GM19467 (cell line): ENCODE data around the gene CBFA2T2.
A peak's percentile ranks its signal among the peaks of the same experiment; 100 is the strongest.
"Not testable (repeated sequence)": the region's sequence is repeated elsewhere in the genome, so short reads cannot be mapped to it uniquely, and the experiment has no call there.

Experiments used
- ATAC-seq: cut with Tn5 transposase; IDR thresholded peaks from one replicate; pipeline ENCODE4 v1.9.1; 2021; ENCODE audit warnings: mild to moderate bottlenecking, moderate library complexity; ENCODE audit not compliant: unreplicated experiment

CBFA2T2 gene

DNA sequence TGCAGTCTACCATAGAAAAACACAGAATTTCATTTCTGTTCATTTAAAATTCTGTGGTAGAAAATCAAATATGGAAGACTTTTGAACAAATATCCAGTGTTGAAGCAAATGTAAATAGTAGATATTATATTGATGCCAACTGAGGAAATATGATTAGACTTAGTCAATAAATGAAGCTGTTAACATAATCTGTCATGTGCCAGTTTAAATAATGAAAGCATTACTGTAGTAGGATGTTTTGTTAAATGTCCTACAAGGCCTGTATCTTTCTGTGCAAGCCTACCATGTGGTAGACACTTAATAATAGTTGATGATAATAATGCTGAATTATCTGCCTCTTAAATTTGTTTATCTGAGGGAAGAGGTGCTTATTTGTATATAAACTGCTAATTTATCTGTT is 55.9 kb downstream of the CBFA2T2 start:
- no peak for ATAC-seq

DNA sequence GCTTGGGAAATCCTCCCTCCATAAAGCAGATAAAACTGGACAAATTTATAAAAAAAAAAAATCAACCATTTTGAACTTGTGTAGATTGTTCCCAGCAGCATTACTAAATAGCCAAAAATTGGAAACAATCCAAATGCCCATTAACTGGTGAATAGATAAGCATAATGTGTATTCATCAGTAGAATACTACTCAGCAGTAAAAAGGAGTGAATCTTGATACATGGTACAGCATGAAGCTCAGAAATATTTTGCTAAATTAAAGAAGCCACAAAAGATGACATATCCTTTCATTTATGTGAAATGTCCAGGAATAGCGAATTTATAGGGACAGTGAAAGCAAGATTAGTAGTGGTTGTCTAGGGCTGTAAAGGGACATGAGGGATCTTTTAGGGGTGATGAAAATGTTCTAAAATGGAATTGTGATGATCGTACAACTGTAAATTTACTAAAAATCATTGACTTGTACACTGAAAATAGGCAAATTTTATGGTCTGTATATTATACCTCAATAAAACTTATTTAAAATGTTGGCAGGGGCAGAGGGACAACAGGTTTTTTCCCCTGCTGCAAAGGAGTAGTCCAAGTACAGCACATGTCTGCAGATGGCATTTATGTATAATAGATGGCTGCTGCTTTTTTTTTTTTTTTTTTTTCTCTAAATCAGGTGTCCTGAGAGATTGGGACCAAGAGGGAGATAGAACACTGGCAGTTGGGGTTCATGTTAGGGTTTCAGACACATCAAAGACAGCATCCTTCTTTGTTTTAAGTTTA is 59.5 kb downstream of the CBFA2T2 start:
- ATAC-seq, result no peak

DNA sequence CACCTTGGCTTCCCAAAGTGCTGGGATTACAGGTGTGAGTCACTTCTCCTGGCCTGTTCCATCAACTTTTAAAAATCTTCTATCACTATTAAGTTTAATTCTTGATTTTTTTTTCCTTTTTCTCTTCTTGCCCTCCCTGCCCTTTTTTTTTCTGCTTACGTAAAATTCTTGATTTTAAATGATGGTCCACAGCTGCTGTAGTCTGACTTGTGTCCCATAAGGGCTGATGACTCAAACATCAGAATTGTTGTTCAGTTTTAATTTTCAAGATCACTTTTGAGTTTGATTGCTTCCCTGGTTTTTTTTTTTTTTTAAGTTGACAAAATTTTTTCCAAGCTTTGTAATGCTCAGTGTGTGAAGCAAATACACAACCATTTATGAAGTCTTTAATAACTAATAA is 61.9 kb downstream of the CBFA2T2 start:
- no peak for ATAC-seq

DNA sequence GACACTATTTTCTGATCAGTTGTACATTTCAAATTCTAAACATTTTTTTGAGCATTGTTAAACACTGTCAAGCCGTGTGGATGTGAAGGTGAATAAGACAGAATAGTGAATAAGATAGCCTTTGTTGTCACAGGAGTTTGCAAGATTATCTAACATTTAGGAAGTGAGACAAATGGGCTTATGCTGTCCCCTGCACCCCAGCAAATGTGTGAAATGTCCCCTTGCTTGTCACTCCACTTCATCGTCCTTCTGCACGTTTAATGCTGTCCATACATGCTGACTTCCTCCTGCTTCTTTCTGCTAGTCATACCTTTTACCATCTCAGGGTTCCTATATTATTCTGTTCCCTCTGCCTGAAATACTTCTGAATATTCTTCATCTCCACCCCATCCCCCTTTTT is 62.6 kb downstream of the CBFA2T2 start:
- ATAC-seq, result no peak

GRCh38 chr20:33553516-33553915 is 63.6 kb downstream of the CBFA2T2 start:
- no peak for ATAC-seq

DNA sequence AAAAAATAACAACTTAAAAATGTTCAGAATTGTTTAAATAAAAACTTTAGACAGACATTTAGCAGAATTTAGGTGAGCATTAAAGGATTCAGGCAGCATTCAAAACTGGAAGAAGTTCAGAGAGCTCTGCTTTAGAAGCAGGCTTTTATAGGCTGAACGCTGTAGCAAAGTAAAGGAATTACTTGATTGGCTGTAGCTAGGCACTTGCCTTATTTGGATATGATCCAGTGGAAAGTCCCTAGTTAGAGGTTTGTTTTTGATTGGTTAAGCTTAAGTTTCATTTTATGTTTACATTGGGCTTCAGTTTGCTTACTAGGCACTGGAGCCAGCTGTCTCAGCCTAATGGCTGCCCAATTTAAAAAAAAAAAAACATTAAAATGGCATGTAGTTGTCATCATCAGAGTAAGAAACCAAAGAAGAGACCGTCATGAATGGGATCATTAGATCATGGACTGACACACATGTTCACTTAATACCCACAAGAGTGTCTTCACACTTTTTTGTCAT is 65.1 kb downstream of the CBFA2T2 start:
- ATAC-seq, result peak; percentile 90

DNA sequence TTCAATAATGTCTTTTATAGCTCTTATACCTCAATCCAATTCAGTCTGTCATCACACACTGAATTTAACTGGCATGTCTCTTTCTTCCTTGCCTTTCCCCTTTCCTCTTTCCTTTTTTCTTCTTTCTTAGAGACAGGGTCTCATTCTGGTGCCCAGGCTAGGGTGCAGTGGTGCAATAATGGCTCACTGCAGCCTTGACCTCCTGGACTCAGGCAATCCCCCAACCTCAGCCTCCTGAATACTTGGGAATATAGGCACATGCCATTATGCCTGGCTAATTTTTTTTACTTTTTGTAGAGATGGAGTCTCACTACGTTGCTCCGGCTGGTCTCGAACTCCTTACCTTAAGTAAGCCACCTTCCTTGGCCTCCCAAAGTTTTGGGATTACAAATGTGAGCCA is 65.9 kb downstream of the CBFA2T2 start:
- ATAC-seq, result no peak

GRCh38 chr20:33556246-33556645 is 66.3 kb downstream of the CBFA2T2 start:
- ATAC-seq, result no peak

- no peak for ATAC-seq
These were observed 68.7 kb downstream of the CBFA2T2 start for GRCh38 chr20:33558348-33559144.

- ATAC-seq, result no peak
These were observed 69.3 kb downstream of the CBFA2T2 start for GRCh38 chr20:33559212-33559611.

DNA sequence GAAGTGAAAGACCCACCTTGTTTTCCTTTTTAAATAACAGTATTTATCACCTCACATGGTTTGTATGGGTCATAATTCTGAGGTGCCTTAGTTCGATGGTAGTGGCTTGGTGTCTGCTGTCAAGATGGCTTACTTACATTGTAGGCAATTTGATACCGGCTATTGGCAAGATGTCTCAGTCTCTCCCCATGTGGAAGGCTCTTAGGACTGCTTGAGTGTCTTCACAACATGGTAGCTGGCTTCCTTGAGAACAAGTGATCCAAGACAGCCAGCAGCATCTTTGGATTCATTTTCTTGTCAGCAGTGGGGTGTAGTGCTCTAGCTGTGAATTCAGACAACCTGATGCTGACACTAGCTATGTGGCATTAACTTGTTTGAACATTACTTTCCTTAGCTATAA is 70.1 kb downstream of the CBFA2T2 start:
- ATAC-seq, result no peak

- not testable (repeated sequence) for ATAC-seq
These were observed 71.2 kb downstream of the CBFA2T2 start for GRCh38 chr20:33561053-33561452.

DNA sequence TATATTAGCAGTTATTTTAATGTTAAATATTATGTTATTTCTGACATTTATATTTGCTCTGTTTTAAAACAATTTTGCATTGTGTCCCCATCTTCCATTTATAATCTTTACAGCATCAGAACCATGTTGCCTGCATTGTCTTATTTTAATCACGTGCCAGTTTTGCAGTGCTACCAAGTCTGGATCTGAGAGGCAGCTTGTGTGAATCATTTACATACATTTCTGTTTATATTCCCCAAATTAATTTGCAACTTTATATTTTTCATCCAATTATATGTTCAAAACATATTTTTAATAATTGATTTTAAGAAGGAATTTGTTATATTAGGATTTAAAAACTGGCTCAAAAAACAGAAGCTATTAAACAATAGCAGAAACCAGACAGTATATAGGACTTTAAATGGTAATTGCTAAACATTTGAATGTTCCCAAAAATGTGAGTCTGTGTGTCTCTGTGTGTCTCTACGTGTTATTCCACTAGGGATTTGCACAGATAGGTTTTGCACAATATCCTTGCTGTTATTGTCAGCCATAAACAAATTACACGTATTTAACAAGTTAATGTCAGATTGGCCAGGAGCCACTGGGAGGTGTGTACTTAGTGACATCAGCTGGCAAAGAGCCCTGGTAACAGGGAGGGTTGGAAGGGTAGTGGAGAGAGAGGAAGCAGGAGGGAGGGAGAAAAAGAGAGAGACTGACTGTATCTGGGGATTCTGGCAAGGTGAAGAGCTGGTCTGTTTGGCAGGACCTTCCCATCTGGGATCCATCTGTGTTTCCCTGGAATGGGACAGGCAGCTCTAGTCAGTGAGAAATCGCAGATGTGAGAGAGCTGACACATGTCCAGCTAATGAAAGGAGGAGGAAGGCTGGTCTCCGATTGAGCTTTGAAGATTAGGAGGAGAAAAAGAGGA is 72.1 kb downstream of the CBFA2T2 start:
- ATAC-seq, result no peak

DNA sequence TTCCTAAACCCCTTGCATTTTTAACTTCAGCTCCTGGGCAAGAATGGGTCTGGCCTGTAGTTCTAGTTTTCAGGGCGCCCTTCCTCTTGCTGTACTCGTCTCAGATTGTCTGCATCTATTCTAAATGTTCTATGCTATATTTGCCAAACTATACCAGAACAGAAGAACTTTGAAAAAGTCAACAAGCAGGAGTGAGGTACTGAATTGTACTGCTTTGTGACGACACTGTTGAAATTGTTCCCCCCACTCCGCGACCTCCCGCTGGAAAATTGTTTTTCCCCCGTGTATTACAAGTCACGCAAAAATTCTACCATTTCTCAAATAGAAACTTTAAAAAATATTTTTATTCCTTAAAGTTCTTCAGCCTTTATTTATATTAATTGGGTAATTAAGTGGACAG is 73.9 kb downstream of the CBFA2T2 start:
- ATAC-seq, result no peak

GRCh38 chr20:33566781-33567603 is 77.1 kb downstream of the CBFA2T2 start:
- no peak for ATAC-seq

DNA sequence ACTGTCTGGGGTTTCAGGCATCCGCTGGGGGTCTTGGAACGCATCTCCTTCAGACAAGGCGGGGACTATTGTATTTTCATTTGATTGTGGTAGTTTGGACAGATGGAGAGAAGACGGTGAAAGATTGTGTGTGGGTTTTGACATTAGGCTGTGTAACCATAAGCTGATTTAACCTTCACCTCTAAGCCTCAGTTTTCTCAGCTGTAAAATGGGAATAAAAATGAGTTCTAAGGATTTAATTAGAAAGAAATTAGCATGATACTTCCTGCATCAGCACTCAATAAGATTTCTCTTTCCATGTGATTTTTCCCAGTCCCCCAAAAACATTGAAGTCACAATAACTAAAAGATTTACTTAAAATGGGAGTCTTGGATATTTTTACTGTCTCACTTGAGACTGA is 78.1 kb downstream of the CBFA2T2 start:
- ATAC-seq, result no peak

DNA sequence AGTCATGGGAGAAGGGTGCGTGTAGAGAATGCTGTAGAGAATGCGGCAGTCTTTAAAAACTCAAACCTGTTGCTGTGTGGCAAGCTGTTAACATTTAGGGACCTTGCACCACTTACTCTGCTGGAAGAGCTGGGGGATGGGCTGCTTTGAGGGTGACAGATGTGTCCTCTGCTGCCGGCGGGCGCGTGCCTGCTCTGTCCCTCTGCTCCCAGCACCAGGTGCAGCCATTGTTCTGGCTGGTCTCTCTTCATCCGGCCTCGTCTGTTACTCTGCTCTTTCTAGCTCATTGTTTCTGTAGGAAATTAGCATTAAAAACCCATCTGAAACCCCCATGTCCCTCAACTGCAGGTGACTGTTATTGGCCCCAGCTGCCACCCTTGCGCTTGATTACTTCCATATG is 78.5 kb downstream of the CBFA2T2 start:
- no peak for ATAC-seq

DNA sequence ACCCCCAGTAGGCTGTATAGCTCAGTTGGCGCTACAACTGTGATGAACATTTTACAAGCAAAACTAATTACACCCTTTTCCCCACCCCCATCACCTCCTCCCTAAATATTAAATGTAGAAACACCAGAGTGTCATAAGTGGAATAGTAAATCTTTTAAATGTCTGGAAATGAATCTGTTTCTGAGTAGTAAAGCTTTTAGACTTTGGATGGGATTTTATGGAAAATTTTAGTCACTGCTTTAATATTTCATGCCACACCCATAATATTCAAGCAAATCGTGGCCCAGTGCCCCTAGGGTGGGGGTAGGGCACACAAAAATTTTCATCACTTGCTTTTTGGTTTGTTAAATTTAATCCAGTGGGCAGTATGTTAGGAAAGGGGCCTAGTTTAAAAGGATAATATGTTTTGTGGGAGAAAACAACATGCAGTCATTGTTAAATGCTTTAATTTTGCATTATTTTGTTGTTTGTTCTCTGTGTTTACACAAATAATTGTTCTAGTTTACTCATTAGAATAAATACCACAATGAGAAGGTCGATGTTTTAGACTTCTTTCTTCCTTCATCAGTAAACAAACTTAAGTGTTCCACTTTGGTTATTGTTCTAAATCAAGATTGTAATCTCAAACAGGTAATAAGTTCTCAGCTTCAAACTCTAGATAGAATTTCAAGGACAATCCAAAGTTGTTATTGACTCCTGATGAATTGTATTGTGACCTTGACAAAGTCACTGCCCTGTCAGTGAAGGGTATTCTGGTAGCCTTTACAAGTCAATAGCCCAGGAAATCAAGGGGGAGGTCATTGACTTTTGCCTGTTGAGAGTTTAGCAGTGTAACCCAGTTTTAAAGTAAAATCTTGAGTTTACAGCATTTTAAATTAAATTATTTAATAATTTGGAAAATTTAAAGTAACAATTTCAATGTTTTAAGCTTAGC is 79.2 kb downstream of the CBFA2T2 start:
- no peak for ATAC-seq

DNA sequence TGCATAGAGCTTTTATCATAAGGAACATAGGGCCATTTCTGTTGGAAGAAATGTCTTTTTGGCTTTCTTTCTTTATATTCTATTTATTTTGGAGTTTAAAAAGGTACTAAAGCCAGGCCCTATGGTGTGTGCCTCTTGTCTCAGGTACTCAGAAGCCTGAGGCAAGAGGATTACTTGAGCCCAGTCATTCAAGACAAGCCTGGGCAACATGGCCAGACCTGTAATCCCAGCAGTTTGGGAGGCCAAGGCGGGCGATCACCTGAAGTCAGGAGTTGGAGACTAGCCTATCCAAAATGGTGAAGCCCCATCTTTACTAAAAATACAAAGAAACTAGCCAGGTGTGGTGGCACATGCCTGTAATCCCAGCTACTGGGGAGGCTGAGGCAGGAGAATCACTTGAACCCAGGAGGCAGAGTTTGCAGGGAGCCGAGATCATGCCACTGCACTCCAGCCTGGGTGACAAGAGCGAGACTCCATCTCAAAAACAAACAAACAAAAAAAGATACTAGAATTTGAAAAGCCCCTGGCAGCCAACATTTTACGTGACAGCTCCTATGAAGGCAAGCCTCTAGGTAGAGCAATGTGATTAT is 80.0 kb downstream of the CBFA2T2 start:
- ATAC-seq, result no peak
